Measurements from ENCODE around the gene PAM.

PAM gene

GRCh38 chr5:102770803-102771202 is 15.7 kb downstream of the PAM start:
- Histone ChIP-seq H3K27ac (ENCODE audit: low read depth, low read length) (no peak overlapping the region), H3K9me3 (ENCODE audit: insufficient read depth, low read length) (no peaks in the 10 kb centered on the region), H3K79me2 (ENCODE audit: insufficient read depth, low read length) (no peaks in the 10 kb centered on the region), H3K4me3 (ENCODE audit: insufficient read depth, low read length, poor library complexity, severe bottlenecking) (no peak overlapping the region), H3K4me2 (ENCODE audit: low read depth, low read length, poor library complexity, severe bottlenecking) (no peak overlapping the region), H3K9me2 (replicated peaks; ENCODE audit: insufficient read depth, low read length) (no peaks in the 10 kb centered on the region), H3K9ac (ENCODE audit: low read length) (no peak overlapping the region), H2AFZ (ENCODE audit: low read depth, low read length, severe bottlenecking) (no peak overlapping the region), H3K27me3 (ENCODE audit: low read length) (no peaks in the 10 kb centered on the region), H3K36me3 (ENCODE audit: low read length) (no peaks in the 10 kb centered on the region), H3F3A (ENCODE audit: insufficient read depth) (no peaks in the 10 kb centered on the region), H4K20me1 (ENCODE audit: low read depth, low read length) (no peaks in the 10 kb centered on the region)
- TF ChIP-seq EZH2phosphoT487 (conservative IDR thresholded peaks at IDR 0.05; ENCODE audit: low read length), result no peak
- TF ChIP-seq CTCF (IDR thresholded peaks at IDR 0.05; ENCODE audit: insufficient read depth, low read length, poor library complexity, severe bottlenecking), result no peak

- Histone ChIP-seq H3K9me2 (replicated peaks; ENCODE audit: insufficient read depth, low read length) (no peaks in the 10 kb centered on the region), H3K9me3 (ENCODE audit: insufficient read depth, low read length) (no peaks in the 10 kb centered on the region), H3K36me3 (ENCODE audit: low read length) (no peaks in the 10 kb centered on the region), H2AFZ (ENCODE audit: low read depth, low read length, severe bottlenecking) (no peak overlapping the region), H3K9ac (ENCODE audit: low read length) (no peak overlapping the region), H3K27me3 (ENCODE audit: low read length) (no peaks in the 10 kb centered on the region), H3F3A (ENCODE audit: insufficient read depth) (no peaks in the 10 kb centered on the region), H3K79me2 (ENCODE audit: insufficient read depth, low read length) (no peaks in the 10 kb centered on the region), H4K20me1 (ENCODE audit: low read depth, low read length) (no peaks in the 10 kb centered on the region), H3K27ac (ENCODE audit: low read depth, low read length) (no peak overlapping the region), H3K4me3 (ENCODE audit: insufficient read depth, low read length, poor library complexity, severe bottlenecking) (no peak overlapping the region), H3K4me2 (ENCODE audit: low read depth, low read length, poor library complexity, severe bottlenecking) (no peak overlapping the region)
- TF ChIP-seq CTCF (IDR thresholded peaks at IDR 0.05; ENCODE audit: insufficient read depth, low read length, poor library complexity, severe bottlenecking), result no peak
- no peak for TF ChIP-seq EZH2phosphoT487 (conservative IDR thresholded peaks at IDR 0.05; ENCODE audit: low read length)
Observed at GRCh38 chr5:102771435-102771834, 16.3 kb downstream of the PAM start.

- no peaks in the 10 kb centered on the region for H3F3A ChIP-seq (ENCODE audit: insufficient read depth)
- no peak overlapping the region for H3K27ac ChIP-seq (ENCODE audit: low read depth, low read length)
- H3K9ac ChIP-seq (ENCODE audit: low read length), result no peak overlapping the region
- no peaks in the 10 kb centered on the region for H3K9me2 ChIP-seq (replicated peaks; ENCODE audit: insufficient read depth, low read length)
- H3K4me3 ChIP-seq (ENCODE audit: insufficient read depth, low read length, poor library complexity, severe bottlenecking), result no peak overlapping the region
- no peaks in the 10 kb centered on the region for H3K9me3 ChIP-seq (ENCODE audit: insufficient read depth, low read length)
- no peaks in the 10 kb centered on the region for H4K20me1 ChIP-seq (ENCODE audit: low read depth, low read length)
- TF ChIP-seq EZH2phosphoT487 (conservative IDR thresholded peaks at IDR 0.05; ENCODE audit: low read length) (no peak), CTCF (IDR thresholded peaks at IDR 0.05; ENCODE audit: insufficient read depth, low read length, poor library complexity, severe bottlenecking) (no peak)
- no peak overlapping the region for H2AFZ ChIP-seq (ENCODE audit: low read depth, low read length, severe bottlenecking)
- no peaks in the 10 kb centered on the region for H3K27me3 ChIP-seq (ENCODE audit: low read length)
- no peaks in the 10 kb centered on the region for H3K36me3 ChIP-seq (ENCODE audit: low read length)
- H3K79me2 ChIP-seq (ENCODE audit: insufficient read depth, low read length), result no peaks in the 10 kb centered on the region
- no peak overlapping the region for H3K4me2 ChIP-seq (ENCODE audit: low read depth, low read length, poor library complexity, severe bottlenecking)
Observed at GRCh38 chr5:102772273-102772672, 17.2 kb downstream of the PAM start.
